Fibroblast of mammary gland (primary cell): ENCODE data around the gene NGEF.

Experiments used
- DNase-seq: peaks from one replicate; pipeline ENCODE4 v3.0.0-alpha.2; 2010; ENCODE audit warnings: low read depth
- H3K4me3 ChIP-seq: 2 replicates; pipeline ENCODE4 v1.5.1; 2011; ENCODE audit warnings: low read depth, mild to moderate bottlenecking, low read length, moderate library complexity; ENCODE audit not compliant: control insufficient read depth
- CTCF ChIP-seq: conservative IDR thresholded peaks from 2 replicates; pipeline ENCODE4 v1.5.1; 2011; ENCODE audit warnings: low read depth, low read length, inconsistent platforms; ENCODE audit not compliant: control insufficient read depth, insufficient read depth

NGEF gene

GRCh38 chr2:232890896-232891601 is 122.0 kb downstream of the NGEF start:
- no peak for DNase-seq
- H3K4me3 ChIP-seq = no peak overlapping the region
- no peak for TF ChIP-seq CTCF

- H3K4me3 ChIP-seq = no peak overlapping the region
- no peak for TF ChIP-seq CTCF
- DNase-seq = no peak
Measured at GRCh38 chr2:232890536-232890895, 122.5 kb downstream of the NGEF start.

DNA sequence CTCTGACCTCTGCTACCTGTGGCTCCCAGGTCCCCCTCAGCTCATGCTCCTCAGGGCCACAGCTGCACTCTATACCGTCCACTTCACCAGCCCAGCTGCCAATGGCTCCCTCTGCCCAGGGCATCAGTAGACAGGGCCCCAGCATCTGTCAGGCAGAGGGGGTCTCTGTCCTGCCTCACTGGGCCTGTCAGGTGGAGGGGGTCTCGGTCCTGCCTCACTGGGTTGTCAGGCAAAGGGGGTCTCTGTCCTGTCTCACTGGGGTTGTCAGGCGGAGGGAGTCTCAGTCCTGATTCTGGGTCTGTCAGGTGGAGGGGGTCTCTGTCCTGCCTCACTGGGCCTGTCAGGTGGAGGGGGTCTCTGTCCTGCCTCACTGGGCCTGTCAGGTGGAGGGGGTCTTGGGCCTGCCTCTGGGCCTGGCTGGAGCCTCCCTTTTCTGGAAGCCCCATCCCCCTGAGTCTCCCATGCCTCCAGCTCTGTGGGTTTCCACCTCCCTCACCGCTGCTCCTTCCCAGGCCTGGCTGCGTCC is 123.1 kb downstream of the NGEF start:
- no peak overlapping the region for H3K4me3 ChIP-seq
- DNase-seq = no peak
- TF ChIP-seq CTCF = no peak

DNA sequence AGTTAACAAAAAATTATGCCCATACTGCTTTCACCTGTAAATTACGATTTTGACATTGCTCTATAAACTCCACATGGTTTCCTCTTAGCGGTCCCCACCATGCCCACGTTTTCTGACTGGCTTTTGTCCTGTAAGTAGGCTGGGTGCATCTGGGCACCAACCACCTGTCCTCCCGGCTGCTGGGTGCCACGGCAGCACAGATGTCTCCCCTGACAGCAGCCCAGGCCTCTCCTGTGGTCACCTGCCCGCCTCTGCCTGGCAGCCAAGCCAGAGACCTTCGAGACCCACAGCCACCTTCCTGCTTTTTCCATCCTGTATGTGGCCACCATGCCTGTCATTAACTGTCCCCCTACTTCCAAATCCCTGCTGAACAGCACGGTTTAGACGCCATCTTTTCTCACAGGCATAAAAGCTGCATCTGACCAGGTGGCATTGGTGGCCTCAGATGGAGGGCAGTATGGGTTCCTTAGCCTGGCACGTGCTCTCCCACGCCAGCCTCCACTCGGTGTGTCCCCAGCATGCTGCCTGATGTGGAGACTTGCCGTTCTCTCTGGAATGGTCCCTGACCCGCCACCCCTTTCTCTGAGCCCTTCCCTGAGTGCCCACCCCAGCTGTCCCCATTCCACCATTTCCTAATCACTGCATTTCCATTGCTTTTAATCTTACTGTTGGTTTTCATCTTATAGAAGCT is 124.1 kb downstream of the NGEF start:
- DNase-seq = no peak
- H3K4me3 ChIP-seq = no peak overlapping the region
- TF ChIP-seq CTCF = no peak

- H3K4me3 ChIP-seq = no peak overlapping the region
- DNase-seq = no peak
- no peak for TF ChIP-seq CTCF
Measured at GRCh38 chr2:232888099-232888836, 124.8 kb downstream of the NGEF start.

- no peak overlapping the region for H3K4me3 ChIP-seq
- no peak for DNase-seq
- peak; percentile 19 for TF ChIP-seq CTCF
Measured at GRCh38 chr2:232887171-232887850, 125.7 kb downstream of the NGEF start.
